Right lobe of liver (tissue), 4 donors: Measurements from ENCODE around the gene USP43.

Experiments
- POLR2A ChIP-seq: fragments of 450-650 bp; IDR thresholded peaks from one replicate; pipeline ENCODE4 v1.6.1; 2017; ENCODE audit warnings: antibody characterized with exemption, mild to moderate bottlenecking
- TF ChIP-seq, protein P1 (sequence below), 4 donors: fragments of 200-600 bp in 3 of 4; fragments of 450-650 bp in 1 of 4; IDR thresholded peaks; one replicate each; pipeline versions ENCODE4 v1.5.1 to v1.8.0; 2016 to 2022; ENCODE audit warnings: antibody characterized with exemption in 4 of 4, mild to moderate bottlenecking in 2 of 4
- donor health status: DM: no; HTN: no; CAD: no.
- donor health status: DM: no; HTN: no; CAD: no.
- donor health status: DM: no; HTN: yes; CAD: no.

DNA sequence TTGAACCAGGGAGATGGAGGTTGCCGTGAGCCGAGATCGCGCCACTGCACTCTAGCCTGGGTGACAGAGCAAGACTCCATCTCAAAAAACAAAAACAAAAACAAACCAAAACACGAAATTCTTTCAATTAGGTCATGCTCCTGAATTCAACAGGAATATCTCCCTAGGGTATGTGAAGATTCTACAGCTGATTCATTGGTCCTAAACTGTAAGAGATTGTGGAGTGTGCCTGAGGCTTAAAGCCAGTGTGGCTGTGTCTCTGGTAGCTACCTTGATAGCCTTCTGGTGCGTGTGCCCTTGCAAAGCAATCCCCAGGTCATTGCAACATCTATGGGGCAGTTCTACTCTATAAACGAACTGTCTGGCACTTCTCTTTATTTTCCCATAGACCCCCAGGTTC, 48.4 kb downstream of the USP43 start:
- no peak for TF ChIP-seq POLR2A
- TF ChIP-seq, protein P1, sequence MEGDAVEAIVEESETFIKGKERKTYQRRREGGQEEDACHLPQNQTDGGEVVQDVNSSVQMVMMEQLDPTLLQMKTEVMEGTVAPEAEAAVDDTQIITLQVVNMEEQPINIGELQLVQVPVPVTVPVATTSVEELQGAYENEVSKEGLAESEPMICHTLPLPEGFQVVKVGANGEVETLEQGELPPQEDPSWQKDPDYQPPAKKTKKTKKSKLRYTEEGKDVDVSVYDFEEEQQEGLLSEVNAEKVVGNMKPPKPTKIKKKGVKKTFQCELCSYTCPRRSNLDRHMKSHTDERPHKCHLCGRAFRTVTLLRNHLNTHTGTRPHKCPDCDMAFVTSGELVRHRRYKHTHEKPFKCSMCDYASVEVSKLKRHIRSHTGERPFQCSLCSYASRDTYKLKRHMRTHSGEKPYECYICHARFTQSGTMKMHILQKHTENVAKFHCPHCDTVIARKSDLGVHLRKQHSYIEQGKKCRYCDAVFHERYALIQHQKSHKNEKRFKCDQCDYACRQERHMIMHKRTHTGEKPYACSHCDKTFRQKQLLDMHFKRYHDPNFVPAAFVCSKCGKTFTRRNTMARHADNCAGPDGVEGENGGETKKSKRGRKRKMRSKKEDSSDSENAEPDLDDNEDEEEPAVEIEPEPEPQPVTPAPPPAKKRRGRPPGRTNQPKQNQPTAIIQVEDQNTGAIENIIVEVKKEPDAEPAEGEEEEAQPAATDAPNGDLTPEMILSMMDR (IDR thresholded peaks at IDR 0.05): no peak
